Bone marrow (tissue), 2 donors: ENCODE measurements around the gene RAPGEF1.

ENCODE experiments used
- DNase-seq, 2 donors: peaks; one replicate each; lab custom pipeline; 2025; lab: John Stamatoyannopoulos, UW

RAPGEF1 gene

DNA sequence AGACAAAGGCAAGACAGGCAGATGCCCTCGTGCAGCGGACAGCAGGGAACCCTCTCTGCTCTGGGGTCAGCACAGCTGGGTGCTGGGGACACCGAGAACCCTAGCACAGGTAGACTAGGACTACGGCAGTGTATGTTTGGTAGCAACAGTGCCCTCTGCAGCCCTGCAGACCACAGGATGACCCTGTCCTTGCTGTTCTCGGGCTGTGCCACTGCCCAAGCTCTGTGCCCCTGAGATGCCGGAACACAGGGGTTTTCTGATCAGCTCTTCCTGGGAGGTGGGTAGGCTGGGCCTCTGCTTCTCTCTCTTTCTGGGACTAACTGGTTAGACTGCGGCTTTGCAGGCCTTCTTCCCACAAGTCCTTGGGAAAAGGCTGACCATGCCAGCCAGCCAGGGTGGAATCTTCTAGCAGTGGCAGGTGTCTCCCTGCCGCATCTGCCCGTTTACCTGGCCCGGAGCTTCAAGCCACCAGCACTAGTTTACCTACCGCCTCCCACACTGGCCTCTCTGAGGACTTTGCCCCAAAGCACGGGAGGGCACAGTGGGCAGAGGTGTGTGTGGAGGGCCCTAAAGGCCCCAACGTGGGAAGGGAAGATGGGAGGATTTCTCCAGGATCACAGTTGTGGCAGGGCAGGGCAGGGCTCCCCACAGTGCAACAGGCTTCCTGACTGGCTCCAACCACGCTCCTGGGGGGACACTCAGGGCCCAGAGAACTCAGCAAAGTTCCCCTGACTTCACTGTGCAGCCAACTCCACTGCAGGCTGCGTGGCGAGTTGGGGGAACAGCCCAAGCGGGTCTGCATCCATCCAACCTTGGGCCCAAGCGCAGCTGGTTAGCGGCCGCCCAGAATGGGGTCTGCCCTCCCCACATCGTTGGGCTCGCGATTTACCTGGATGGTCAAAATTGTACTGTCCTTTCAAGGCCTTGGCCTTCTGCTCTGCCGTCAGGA lies 210.0 kb downstream of the RAPGEF1 start:
- no peak for DNase-seq

- DNase-seq, result no peak
Observed at GRCh38 chr9:131528886-131529505, 210.9 kb downstream of the RAPGEF1 start.

- DNase-seq, result no peak
Observed at GRCh38 chr9:131528186-131528585, 211.7 kb downstream of the RAPGEF1 start.
